Upper lobe of right lung (tissue), 1 donor: Measurements from ENCODE around the gene LRRC56. TPM values are rescaled to one million over a fixed set of nuclear protein-coding genes. Genes with fewer than 3 reads are reported as not detected.

Source experiments
- ATAC-seq: fragments of 200-7000 bp; cut with Tn5 transposase; one replicate; pipeline ENCODE4 v1.9.1; 2020; ENCODE audit warnings: mild to moderate bottlenecking, moderate library complexity
- DNase-seq: peaks from one replicate; pipeline ENCODE4 v3.0.0-alpha.2; 2020
- H3K27ac ChIP-seq: fragments of 200-600 bp; one replicate; pipeline ENCODE4 v1.8.0; 2022
- H3K27me3 ChIP-seq: fragments of 200-600 bp; one replicate; pipeline ENCODE4 v1.8.0; 2022; ENCODE audit warnings: mild to moderate bottlenecking
- H3K36me3 ChIP-seq: fragments of 200-600 bp; one replicate; pipeline ENCODE4 v1.8.0; 2022
- H3K4me1 ChIP-seq: fragments of 200-600 bp; one replicate; pipeline ENCODE4 v1.8.0; 2022
- H3K4me3 ChIP-seq: fragments of 200-600 bp; one replicate; pipeline ENCODE4 v1.8.0; 2022; ENCODE audit warnings: mild to moderate bottlenecking
- H3K9me3 ChIP-seq: fragments of 200-600 bp; one replicate; pipeline ENCODE4 v1.8.0; 2022
- intact Hi-C: fragments of 100-400 bp; cut with DNase I; formaldehyde crosslinking; loops from one replicate; pipeline ENCODE4 v1.11.0; 2022
- total RNA-seq: library from RNA; stranded (reverse); fragmentation: NEBNext Ultra II Directional; extraction: Animal tissue kit (Norgen Biotek cat#: 25700); gene quantifications from one replicate; pipeline ENCODE4 v1.2.1, GENCODE V29; 2021
- TF ChIP-seq, protein P1 (sequence below): fragments of 200-600 bp; IDR thresholded peaks from one replicate; pipeline ENCODE4 v1.8.0; 2022; ENCODE audit warnings: antibody characterized with exemption
- donor health status: DM: no; HTN: yes; CAD: no; lungs with severe emphysema.

Gene LRRC56
- total RNA-seq, 1 donor from 2014 or later: 3.2 TPM

DNA sequence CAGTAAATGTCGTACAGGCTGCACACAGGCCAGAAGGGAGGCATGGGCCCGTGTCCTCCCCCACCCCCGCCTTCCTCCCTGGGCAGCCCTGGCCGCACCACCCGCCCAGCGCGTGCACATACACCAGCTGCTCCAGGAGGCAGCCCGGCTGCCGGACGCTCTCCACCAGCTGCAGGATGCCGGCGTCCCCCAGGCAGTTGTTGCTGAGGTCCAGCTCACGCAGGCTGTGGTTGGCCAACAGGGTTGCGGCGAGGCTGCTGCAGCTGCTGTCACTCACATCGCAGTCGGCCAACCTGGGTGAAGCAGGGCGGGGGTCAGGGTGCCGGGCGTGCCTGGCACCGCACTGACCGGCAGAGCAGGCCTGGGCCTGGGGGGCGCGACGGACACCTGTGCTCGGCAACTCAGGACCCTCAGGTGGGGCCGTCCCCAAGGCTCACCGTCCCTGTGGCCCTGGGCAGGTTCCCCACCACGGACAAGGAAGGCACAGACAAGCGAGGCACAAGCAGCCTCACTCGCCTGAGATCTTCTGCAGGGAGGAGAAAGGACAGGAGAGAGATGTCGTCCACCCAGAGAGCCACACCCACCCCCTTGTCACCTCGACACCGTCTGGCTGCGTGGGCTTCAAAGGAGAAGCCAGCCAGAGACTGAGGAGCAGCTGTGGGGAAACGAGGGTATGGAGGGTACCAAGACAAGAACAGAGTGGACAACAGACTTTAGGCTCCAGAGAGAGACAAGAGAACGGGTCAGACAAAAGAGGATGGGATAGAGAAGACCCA, 42.4 kb upstream of the LRRC56 start:
- Histone ChIP-seq H3K4me1 (no peaks in the 10 kb centered on the region), H3K36me3 (peaks cover 80% of the 10 kb centered on the region), H3K4me3 (no peak overlapping the region), H3K27me3 (no peaks in the 10 kb centered on the region), H3K27ac (no peak overlapping the region), H3K9me3 (no peaks in the 10 kb centered on the region)
- intact Hi-C loops: no loop called here
- peak; percentile 63 for DNase-seq
- ATAC-seq: no peak
- TF ChIP-seq, protein P1, sequence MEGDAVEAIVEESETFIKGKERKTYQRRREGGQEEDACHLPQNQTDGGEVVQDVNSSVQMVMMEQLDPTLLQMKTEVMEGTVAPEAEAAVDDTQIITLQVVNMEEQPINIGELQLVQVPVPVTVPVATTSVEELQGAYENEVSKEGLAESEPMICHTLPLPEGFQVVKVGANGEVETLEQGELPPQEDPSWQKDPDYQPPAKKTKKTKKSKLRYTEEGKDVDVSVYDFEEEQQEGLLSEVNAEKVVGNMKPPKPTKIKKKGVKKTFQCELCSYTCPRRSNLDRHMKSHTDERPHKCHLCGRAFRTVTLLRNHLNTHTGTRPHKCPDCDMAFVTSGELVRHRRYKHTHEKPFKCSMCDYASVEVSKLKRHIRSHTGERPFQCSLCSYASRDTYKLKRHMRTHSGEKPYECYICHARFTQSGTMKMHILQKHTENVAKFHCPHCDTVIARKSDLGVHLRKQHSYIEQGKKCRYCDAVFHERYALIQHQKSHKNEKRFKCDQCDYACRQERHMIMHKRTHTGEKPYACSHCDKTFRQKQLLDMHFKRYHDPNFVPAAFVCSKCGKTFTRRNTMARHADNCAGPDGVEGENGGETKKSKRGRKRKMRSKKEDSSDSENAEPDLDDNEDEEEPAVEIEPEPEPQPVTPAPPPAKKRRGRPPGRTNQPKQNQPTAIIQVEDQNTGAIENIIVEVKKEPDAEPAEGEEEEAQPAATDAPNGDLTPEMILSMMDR: no peak

GRCh38 chr11:495537-495931, 41.8 kb upstream of the LRRC56 start:
- TF ChIP-seq, protein P1: no peak
- DNase-seq (peak; percentile 54), ATAC-seq (no peak)
- Histone ChIP-seq H3K27me3 (no peaks in the 10 kb centered on the region), H3K9me3 (no peaks in the 10 kb centered on the region), H3K4me3 (no peak overlapping the region), H3K27ac (no peak overlapping the region), H3K36me3 (peaks cover 80% of the 10 kb centered on the region), H3K4me1 (no peaks in the 10 kb centered on the region)
- intact Hi-C loops: no loop called here

DNA sequence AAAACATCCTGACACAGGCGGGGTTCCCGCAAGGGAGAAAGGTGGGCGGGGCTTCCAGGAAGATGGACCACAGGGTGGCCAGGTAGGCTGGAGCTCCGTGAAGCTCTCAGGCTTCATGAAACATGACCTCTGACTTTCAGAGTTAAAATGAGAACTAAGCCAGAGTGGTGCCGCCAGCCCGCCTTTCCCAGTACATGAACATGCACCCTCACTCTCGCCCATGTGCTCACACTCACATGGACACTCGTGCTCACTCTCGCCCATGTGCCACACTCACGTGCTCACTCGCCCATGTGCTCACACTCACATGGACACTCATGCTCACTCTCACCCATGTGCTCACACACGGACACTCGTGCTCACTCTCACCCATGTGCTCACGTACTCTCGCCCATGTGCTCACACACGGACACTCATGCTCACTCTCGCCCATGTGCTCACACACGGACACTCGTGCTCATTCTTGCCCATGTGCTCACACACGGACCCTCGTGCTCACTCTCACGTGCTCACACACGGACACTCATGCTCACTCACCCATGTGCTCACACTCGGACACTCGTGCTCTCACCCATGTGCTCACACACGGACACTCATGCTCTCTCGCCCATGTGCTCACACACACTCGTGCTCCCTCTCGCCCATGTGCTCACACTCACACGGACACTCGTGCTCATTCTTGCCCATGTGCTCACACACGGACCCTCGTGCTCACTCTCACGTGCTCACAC, 40.3 kb upstream of the LRRC56 start:
- Histone ChIP-seq H3K9me3 (no peaks in the 10 kb centered on the region), H3K27me3 (no peaks in the 10 kb centered on the region), H3K27ac (no peak overlapping the region), H3K4me1 (peaks cover 1% of the 10 kb centered on the region), H3K36me3 (peaks cover 92% of the 10 kb centered on the region), H3K4me3 (no peak overlapping the region)
- ATAC-seq (no peak), DNase-seq (peak; percentile 50)
- intact Hi-C loops: no loop called here
- TF ChIP-seq, protein P1: no peak

DNA sequence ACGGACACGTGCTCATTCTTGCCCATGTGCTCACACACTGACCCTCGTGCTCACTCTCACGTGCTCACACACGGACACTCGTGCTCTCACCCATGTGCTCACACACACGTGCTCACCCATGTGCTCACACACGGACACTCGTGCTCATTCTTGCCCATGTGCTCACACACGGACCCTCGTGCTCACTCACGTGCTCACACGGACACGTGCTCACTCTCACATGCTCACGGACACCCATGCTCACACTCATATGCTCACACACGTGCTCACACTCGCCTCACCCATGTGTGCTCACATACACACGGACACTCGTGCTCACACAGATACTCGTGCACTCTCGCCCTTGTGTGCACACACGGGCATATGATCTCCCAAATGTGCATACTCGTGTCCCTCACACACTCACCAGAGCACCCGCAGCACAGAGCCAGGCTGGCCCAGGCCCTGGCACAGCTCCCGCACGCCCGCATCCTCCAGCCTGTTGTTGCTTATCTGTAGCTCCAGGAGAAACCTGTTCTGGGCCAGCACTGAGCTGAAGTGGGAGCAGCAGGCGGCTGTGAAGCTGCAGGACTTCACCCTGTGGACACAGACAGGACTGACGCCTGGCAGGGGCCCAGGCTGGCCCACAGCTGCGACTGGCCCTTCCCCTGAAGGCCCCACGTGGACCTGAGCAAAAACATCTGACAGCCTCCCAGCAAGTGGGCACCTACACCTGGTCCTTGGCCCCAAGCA, 39.6 kb upstream of the LRRC56 start:
- no peak overlapping the region for H3K4me3 ChIP-seq
- no peak overlapping the region for H3K27ac ChIP-seq
- intact Hi-C loops: no loop called here
- H3K9me3 ChIP-seq: no peaks in the 10 kb centered on the region
- no peaks in the 10 kb centered on the region for H3K27me3 ChIP-seq
- H3K36me3 ChIP-seq: peaks cover 94% of the 10 kb centered on the region
- ATAC-seq (no peak), DNase-seq (peak; percentile 62)
- peaks cover 8% of the 10 kb centered on the region for H3K4me1 ChIP-seq
- TF ChIP-seq, protein P1: no peak

DNA sequence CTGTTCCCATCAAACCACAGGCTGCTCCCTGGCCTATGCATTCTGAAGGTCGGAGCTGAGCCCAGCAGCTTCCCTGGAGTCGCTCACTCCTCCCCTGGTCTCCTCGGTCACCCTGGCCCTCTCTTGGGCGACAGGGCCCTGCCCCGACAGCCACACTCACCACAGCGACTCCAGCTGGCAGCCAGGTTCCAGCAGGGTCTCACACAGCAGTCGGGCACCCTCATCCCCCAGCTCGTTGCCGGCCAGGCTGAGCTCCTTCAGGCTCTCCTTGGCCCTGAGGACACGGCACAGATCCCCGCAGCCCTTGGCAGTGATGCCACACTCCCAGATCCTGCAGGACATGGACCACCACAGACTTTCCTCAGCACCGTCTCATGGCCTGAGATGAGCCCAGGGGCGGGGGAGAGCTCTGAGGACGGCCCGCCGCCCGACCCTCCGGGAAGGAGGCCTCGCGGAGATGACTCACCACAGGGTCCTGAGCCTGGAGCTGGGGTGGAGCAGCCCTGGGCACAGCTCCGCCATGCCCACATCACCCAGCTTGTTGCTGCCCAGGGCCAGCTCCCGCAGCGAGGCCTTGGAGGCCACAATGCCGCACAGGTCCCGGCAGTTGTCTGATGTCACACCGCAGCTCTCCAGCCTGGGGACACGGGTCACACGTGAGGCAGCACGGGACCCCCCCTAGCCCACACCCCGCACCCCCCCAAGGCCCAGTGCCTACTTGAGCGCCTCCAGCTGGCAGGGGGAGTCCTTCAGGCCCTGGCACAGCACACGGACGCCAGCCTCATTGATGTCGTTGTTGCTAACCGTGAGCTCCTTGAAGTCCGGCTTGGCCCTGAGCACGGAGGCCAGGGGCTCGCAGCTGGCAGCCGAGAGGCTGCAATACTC, 38.8 kb upstream of the LRRC56 start:
- peak; percentile 64 for DNase-seq
- no peak for ATAC-seq
- H3K4me3 ChIP-seq: no peak overlapping the region
- peaks cover 86% of the 10 kb centered on the region for H3K36me3 ChIP-seq
- no peaks in the 10 kb centered on the region for H3K9me3 ChIP-seq
- TF ChIP-seq, protein P1: no peak
- H3K27ac ChIP-seq: no peak overlapping the region
- H3K27me3 ChIP-seq: no peaks in the 10 kb centered on the region
- peaks cover 16% of the 10 kb centered on the region for H3K4me1 ChIP-seq
- intact Hi-C loops: no loop called here
